Amniotic epithelial cell (primary cell): Measurements from ENCODE around the gene MLH3.
"Not testable (repeated sequence)": the region's sequence is repeated elsewhere in the genome, so short reads cannot be mapped to it uniquely, and the experiment has no call there.

Experiments
- DNase-seq: peaks from one replicate; pipeline ENCODE4 v3.0.0-alpha.2; 2010; ENCODE audit warnings: low read depth

Gene MLH3

GRCh38 chr14:75025876-75026275, 25.4 kb downstream of the MLH3 start:
- DNase-seq, result no peak

DNA sequence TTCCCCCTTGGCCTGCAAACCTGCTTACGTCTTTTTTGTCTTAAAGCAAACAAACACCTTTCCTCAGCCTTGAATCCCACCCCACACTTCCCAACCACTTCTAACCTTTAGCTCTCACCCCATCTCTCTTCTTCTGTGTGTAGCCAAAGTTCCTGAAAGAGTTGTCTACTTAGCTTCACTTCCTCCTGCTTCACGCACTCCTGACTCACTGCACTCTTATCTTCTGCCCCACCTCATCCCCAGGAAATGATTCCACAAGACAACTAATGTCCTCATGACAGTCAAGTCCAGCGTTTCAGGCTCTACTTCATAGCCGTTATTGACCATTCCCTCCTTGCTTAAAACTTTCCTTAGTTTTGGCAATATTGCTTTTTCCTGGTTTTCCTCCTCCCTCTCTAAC, 26.2 kb downstream of the MLH3 start:
- peak; percentile 71 for DNase-seq

DNA sequence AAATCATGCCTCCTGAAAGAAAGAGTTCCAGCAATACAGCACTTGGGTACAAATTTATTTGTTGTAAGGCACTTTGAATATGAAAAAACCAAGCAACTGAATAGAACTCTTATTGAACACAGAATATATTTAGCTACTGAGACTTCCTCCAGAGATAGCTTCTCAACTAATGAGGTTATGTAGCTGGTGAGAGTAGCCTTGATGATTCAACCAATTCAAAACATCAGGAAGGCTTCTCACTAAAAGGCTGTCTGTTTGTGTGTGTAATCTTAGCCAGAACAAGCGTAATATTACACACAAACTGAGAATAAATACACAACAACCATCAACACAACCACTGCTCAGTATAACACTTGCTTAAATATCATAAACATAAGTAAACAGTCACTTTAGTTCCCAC, 28.2 kb downstream of the MLH3 start:
- DNase-seq, result no peak

DNA sequence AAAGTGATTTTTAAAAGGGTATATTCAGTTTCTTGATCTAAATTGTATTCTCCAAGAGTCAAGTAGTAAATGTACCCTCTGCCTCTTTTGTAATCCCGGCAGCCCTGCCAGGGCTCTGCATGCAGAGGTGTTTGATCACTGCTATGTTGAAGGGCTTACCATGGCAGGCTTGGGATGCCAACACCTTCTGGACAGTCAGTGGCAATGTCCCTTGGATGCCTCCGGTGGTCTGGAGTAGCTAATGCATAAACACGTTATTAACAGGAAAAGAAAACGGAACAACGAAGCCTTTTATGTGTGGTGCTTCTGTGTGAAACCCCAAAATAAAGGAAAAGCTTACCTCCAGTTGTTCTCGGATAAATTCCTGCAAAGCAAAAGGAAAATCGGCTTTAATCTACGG, 28.6 kb downstream of the MLH3 start:
- no peak for DNase-seq

- no peak for DNase-seq
These were observed 32.6 kb downstream of the MLH3 start for GRCh38 chr14:75018694-75019093.

DNA sequence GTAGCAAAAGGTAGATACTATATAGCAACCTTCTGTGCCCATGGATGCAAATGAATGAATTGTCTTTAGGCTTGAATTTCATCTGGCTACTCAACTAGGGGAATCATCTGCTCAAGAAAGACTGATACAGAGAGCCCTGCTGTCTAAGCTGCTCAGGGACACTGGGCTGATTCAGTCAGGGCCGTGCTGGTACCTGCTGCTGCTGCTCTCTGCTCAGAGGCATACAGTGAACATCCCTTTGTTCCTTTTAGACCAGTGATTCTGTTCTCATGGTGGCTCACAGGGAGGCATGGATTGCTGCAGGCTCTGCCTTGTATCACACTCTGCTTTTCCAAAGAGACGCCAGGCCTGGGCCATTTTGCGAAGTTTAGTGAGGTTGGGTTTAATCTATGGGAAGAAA, 34.5 kb downstream of the MLH3 start:
- no peak for DNase-seq

DNA sequence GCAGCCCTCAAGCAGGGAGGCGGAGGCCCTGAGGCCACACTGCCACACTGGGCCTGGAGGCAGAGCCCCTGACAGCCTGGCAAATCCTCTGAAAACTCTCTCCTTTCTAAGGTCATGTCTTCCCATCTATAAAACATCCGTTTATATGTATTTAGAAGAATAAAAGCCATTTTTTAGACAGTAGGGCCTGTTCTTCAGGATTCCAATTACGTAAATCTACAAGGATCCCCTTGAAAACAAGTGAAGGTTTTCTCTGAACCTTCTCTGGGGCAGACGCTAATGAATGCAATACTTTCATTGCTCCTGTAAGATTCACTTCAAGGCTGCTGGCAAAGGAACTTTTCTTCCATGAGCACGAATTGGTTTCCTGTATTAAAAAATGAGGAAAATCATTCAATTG, 35.8 kb downstream of the MLH3 start:
- DNase-seq, result no peak

DNA sequence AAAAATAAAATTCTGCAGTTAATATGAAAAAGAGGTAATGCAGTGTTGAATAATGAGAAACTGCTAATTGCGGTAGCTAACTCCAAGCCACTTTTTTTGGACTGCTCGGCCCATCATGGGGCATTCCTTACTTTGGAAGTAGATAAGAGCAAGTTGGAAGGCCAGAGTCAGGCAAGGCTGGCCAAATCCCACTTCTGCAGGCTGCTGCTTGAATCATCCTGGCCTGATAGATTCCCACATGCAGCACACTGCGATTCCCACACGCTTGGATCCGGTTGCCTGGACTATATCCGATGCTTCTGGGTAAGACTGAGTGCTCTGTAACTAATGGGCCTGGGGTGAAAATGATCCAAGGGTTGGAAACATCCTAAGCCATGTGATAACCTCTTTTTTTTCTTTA, 38.0 kb downstream of the MLH3 start:
- DNase-seq, result no peak

DNA sequence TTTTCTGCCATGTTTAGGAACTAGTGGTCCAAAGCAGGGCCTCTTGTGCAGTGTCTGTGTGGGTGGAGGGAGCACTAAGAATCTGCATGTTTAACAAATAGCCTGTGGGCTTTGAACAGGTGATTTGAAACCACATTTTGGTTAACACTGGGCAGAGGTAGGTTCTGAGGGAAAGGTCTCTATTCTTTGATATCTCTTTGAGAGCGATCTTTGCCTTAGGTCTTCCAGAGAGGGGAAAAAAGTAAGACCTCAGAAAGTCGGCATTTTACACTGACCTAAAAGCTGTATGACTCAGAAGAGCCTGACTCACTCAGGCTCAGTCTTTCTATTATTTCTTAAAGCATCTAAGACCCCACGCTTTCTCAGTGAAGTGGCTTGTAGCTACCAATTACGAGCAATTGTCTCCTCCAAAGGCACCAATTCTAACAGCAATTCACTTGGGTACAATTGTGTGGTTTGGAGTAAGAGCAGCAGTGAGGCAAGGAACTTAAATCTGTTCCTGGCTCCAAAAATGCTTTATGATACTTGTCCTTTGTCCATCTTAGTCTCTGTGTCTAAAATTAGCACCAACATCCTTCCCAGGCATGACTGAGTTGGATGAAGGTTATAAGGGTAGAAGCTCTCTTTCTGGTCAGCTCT, 39.8 kb downstream of the MLH3 start:
- peak; percentile 67 for DNase-seq

- DNase-seq, result peak; percentile 40
These were observed 40.7 kb downstream of the MLH3 start for GRCh38 chr14:75010472-75011093.

GRCh38 chr14:75009176-75009575, 42.1 kb downstream of the MLH3 start:
- DNase-seq, result no peak

GRCh38 chr14:75005357-75005756, 45.9 kb downstream of the MLH3 start:
- DNase-seq, result no peak

- DNase-seq, result no peak
These were observed 47.8 kb downstream of the MLH3 start for GRCh38 chr14:75003250-75004027.

DNA sequence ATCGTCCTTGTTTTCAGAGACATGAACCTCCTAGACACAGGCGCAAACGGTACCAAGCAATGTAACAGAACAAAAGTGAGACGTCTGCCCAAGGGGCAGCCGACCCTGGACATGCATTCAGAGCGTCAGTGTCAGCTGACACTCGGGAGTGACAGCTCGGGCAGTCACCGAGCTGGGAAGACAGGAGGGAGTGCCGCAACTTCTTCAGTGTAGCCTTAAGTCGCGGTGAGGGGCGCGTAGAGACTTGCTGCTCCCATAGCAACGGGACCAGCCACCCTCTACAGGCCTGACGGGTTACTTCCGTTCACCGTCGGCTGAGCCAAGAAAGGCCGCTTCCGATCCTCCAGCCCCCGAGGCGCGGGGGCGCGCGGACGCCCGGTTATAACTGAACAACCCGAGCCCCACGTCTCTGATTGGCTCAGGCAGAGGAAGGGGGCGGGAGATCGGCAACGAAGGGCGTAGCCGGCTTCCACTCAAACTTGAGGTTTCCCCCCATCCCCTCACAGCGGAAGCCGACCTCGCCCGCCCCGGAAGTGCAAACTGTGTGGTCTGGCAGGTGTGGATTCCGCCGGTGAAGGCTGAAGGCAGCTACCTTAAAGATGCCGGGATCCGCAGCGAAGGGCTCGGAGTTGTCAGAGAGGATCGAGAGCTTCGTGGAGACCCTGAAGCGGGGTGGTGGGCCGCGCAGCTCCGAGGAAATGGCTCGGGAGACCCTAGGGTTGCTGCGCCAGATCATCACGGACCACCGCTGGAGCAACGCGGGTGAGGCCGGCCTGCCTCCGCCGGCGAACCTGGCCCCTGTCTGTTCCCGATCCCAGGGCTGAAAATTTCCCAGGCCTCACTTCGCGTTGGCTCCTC, 48.6 kb downstream of the MLH3 start, which contains the start of gene EIF2B2:
Gene EIF2B2, plus strand, starts transcription at position 530 of the 858 bp plus-strand sequence. Its CDS starts 70 bp downstream, at position 600.
- peak; percentile 94 for DNase-seq

- no peak for DNase-seq
These were observed 49.4 kb downstream of the MLH3 start for GRCh38 chr14:75001899-75002298.

DNA sequence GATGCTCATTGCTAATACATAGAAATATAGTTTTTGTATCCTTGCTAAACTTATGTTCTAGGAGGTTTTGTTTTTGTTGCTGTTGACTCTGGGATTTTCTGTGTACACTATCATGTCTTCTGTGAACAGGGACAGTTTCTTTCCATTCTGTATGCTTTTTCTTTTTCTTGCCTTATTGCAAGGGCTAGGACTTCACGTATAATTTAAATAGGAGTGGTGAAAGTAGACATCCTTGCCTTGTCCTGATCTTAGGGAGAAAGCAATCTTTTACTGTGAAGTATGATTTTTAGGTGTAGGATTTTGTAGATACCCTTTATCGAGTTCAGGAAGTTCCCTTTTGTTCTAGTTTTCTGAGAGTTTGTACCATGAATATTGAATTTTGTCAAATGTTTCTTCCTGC, 50.0 kb downstream of the MLH3 start:
- DNase-seq, result no peak

GRCh38 chr14:74995781-74996180, 55.5 kb downstream of the MLH3 start:
- DNase-seq, result not testable (repeated sequence)

GRCh38 chr14:74994182-74994581, 57.1 kb downstream of the MLH3 start:
- DNase-seq, result not testable (repeated sequence)

- DNase-seq, result no peak
These were observed 62.3 kb downstream of the MLH3 start for GRCh38 chr14:74988993-74989392.

- peak; percentile 53 for DNase-seq
These were observed 63.1 kb downstream of the MLH3 start for GRCh38 chr14:74988131-74988530.

DNA sequence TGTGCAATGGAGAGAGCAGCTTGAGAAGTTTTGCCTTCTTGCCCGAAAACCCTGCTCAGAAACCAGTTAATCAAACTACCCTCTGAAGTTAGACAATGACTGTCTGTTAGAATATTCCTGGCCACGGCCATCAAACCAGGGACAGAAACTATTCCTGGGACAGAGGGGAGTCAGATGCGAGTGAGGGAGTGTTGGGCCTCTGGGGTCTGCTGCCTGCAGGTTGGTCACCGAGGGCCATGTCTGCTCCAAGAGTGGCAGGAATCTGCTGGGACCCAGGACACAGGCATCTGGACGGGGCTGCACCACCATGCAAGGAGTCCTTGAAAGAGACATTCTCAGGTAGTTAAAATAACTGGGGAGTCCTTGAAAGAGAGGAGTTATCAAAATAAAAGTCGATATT, 65.5 kb downstream of the MLH3 start:
- no peak for DNase-seq

DNA sequence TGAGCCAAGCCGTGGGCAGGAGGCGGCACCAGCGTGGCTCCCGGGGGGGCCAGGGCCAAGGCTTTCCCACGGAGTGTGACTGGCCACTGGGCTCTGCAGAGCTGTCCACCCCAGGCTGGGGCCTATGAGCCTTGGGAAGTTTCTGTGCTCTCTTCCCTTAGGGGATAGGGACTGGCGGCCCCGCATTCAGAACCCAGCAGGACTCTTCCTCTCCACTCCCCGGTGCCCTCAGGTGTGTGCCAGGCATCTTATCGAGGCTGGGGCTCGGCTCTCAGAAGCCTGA, 66.3 kb downstream of the MLH3 start:
- DNase-seq, result no peak
